ENCODE results near the gene PDE8A.

GRCh38 chr15:84981711-84982300, at the start of gene PDE8A:
- TF ChIP-seq POLR2A (IDR thresholded peaks at IDR 0.05), result peak; percentile 43
- TF ChIP-seq CTCF (IDR thresholded peaks at IDR 0.05), result no peak

Measured in right lobe of liver (tissue), 4 donors.